B cell (primary cell): ENCODE results near the gene VIPR2.

Experiments used
- EZH2 ChIP-seq: IDR thresholded peaks from 2 replicates; pipeline ENCODE4 v1.6.1; 2012; ENCODE audit warnings: borderline replicate concordance, low read depth, mild to moderate bottlenecking, moderate library complexity, low read length; ENCODE audit not compliant: insufficient read depth, poor library complexity, severe bottlenecking
- TF ChIP-seq, protein P1 (sequence below): fragments of 200-600 bp; IDR thresholded peaks from one replicate; pipeline ENCODE4 v1.8.0; 2022; ENCODE audit warnings: antibody characterized with exemption, mild to moderate bottlenecking

DNA sequence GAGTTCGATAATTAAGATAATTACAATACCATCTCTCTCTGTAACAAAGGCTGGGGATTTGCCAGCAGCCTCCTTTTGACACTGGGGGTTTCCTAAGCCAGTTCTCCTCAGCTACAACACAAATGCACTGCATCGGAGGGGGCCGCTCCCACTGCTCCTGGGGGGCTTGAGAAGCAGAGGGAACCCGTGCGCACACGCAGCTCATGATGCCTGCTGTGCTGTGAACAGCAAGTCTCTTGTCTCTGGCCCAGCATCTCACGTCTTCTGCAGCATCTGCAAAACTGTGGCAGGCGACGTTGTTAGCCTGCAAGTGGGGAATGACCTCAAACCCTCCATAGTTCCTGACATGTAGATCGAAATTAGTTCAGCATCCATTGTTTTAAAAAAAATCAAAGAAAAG is 5.5 kb downstream of the VIPR2 start:
- TF ChIP-seq, protein P1, sequence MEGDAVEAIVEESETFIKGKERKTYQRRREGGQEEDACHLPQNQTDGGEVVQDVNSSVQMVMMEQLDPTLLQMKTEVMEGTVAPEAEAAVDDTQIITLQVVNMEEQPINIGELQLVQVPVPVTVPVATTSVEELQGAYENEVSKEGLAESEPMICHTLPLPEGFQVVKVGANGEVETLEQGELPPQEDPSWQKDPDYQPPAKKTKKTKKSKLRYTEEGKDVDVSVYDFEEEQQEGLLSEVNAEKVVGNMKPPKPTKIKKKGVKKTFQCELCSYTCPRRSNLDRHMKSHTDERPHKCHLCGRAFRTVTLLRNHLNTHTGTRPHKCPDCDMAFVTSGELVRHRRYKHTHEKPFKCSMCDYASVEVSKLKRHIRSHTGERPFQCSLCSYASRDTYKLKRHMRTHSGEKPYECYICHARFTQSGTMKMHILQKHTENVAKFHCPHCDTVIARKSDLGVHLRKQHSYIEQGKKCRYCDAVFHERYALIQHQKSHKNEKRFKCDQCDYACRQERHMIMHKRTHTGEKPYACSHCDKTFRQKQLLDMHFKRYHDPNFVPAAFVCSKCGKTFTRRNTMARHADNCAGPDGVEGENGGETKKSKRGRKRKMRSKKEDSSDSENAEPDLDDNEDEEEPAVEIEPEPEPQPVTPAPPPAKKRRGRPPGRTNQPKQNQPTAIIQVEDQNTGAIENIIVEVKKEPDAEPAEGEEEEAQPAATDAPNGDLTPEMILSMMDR: no peak
- no peak for TF ChIP-seq EZH2
